VCaP (cell line): ENCODE data around the gene DBF4B.
"Not testable (repeated sequence)": the region's sequence is repeated elsewhere in the genome, so short reads cannot be mapped to it uniquely, and the experiment has no call there.

Experiments
- H3K27ac ChIP-seq: fragments of 450-650 bp; 2 replicates; pipeline ENCODE4 v1.5.1; 2017
- CTCF ChIP-seq: fragments of 450-650 bp; conservative IDR thresholded peaks from 2 replicates; pipeline ENCODE4 v1.5.1; 2017; ENCODE audit warnings: mild to moderate bottlenecking, moderate library complexity

The DBF4B gene

GRCh38 chr17:44677136-44677535 is 31.3 kb upstream of the DBF4B start:
- H3K27ac ChIP-seq: no peak overlapping the region
- no peak for TF ChIP-seq CTCF

- H3K27ac ChIP-seq: not testable (repeated sequence)
Measured at GRCh38 chr17:44683303-44683702, 25.2 kb upstream of the DBF4B start.

- no peak overlapping the region for H3K27ac ChIP-seq
- no peak for TF ChIP-seq CTCF
Measured at GRCh38 chr17:44687756-44688155, 20.7 kb upstream of the DBF4B start.

GRCh38 chr17:44688200-44688599 is 20.3 kb upstream of the DBF4B start:
- TF ChIP-seq CTCF: no peak
- no peak overlapping the region for H3K27ac ChIP-seq

- H3K27ac ChIP-seq: peak overlapping the region; percentile 87
- TF ChIP-seq CTCF: no peak
Measured at GRCh38 chr17:44688675-44689476, 19.6 kb upstream of the DBF4B start.

- no peak for TF ChIP-seq CTCF
Measured at GRCh38 chr17:44689477-44690217, 18.8 kb upstream of the DBF4B start, which contains the start of gene CCDC43. CCDC43 (minus strand) TSS chr17:44689776; CDS start chr17:44689753, 23 bp downstream.

GRCh38 chr17:44690746-44691306 is 17.6 kb upstream of the DBF4B start:
- TF ChIP-seq CTCF: peak; percentile 14; the same call in 1 of the 2 replicates
- peak overlapping the region; percentile 87 for H3K27ac ChIP-seq

More at GRCh38 chr17:44689477-44690217, 18.8 kb upstream of the DBF4B start, which contains the start of gene CCDC43:
- peak within 1 kb of the TSS; percentile 87 for H3K27ac ChIP-seq
